Effector memory CD4-positive, alpha-beta T cell (primary cell): ENCODE results near the gene ABCA9.

Experiments used
- DNase-seq, 3 donors: peaks; one replicate each; pipeline ENCODE4 v3.0.0-alpha.2; 2020
- H3K27ac ChIP-seq: 2 replicates; pipeline ENCODE4 v1.7.0; 2013; ENCODE audit warnings: mild to moderate bottlenecking, low read length, moderate library complexity; ENCODE audit not compliant: insufficient read depth, poor library complexity, severe bottlenecking
- H3K27me3 ChIP-seq: replicated peaks from 2 replicates; pipeline ENCODE4 v1.7.0; 2013; ENCODE audit warnings: mild to moderate bottlenecking, low read length; ENCODE audit not compliant: insufficient read depth, control insufficient read depth, poor library complexity, severe bottlenecking
- H3K36me3 ChIP-seq: 2 replicates; pipeline ENCODE4 v1.7.0; 2013; ENCODE audit warnings: mild to moderate bottlenecking, low read length, moderate library complexity; ENCODE audit not compliant: control insufficient read depth, insufficient read depth
- H3K4me1 ChIP-seq: 2 replicates; pipeline ENCODE4 v1.7.0; 2013; ENCODE audit warnings: low read length, mild to moderate bottlenecking; ENCODE audit not compliant: control insufficient read depth, insufficient read depth, poor library complexity, severe bottlenecking
- H3K4me3 ChIP-seq: 2 replicates; pipeline ENCODE4 v1.7.0; 2013; ENCODE audit warnings: low read length, low read depth, mild to moderate bottlenecking; ENCODE audit not compliant: insufficient read depth, poor library complexity, severe bottlenecking
- H3K9me3 ChIP-seq: 2 replicates; pipeline ENCODE4 v1.7.0; 2013; ENCODE audit warnings: mild to moderate bottlenecking, low read length, moderate library complexity; ENCODE audit not compliant: control insufficient read depth

ABCA9 gene

GRCh38 chr17:68943123-68943811 is 117.5 kb downstream of the ABCA9 start:
- H3K9me3 ChIP-seq: no peaks in the 10 kb centered on the region
- no peaks in the 10 kb centered on the region for H3K27me3 ChIP-seq
- no peaks in the 10 kb centered on the region for H3K4me1 ChIP-seq
- no peaks in the 10 kb centered on the region for H3K36me3 ChIP-seq
- H3K4me3 ChIP-seq: no peak overlapping the region
- no peak for DNase-seq
- H3K27ac ChIP-seq: no peak overlapping the region

GRCh38 chr17:68942389-68942788 is 118.3 kb downstream of the ABCA9 start:
- H3K36me3 ChIP-seq: no peaks in the 10 kb centered on the region
- H3K27me3 ChIP-seq: no peaks in the 10 kb centered on the region
- H3K4me1 ChIP-seq: no peaks in the 10 kb centered on the region
- no peak overlapping the region for H3K27ac ChIP-seq
- no peak for DNase-seq
- H3K9me3 ChIP-seq: no peaks in the 10 kb centered on the region
- no peak overlapping the region for H3K4me3 ChIP-seq

GRCh38 chr17:68941761-68942160 is 119.0 kb downstream of the ABCA9 start:
- DNase-seq: no peak
- H3K36me3 ChIP-seq: no peaks in the 10 kb centered on the region
- H3K4me1 ChIP-seq: no peaks in the 10 kb centered on the region
- no peak overlapping the region for H3K4me3 ChIP-seq
- no peaks in the 10 kb centered on the region for H3K27me3 ChIP-seq
- H3K27ac ChIP-seq: no peak overlapping the region
- H3K9me3 ChIP-seq: no peaks in the 10 kb centered on the region

GRCh38 chr17:68939195-68939594 is 121.5 kb downstream of the ABCA9 start:
- Histone ChIP-seq H3K4me3 (no peak overlapping the region), H3K9me3 (no peaks in the 10 kb centered on the region), H3K27me3 (no peaks in the 10 kb centered on the region), H3K4me1 (no peaks in the 10 kb centered on the region), H3K27ac (no peak overlapping the region), H3K36me3 (no peaks in the 10 kb centered on the region)
- DNase-seq: no peak

GRCh38 chr17:68937890-68938514 is 122.7 kb downstream of the ABCA9 start:
- DNase-seq: no peak
- Histone ChIP-seq H3K4me3 (no peak overlapping the region), H3K27me3 (no peaks in the 10 kb centered on the region), H3K36me3 (no peaks in the 10 kb centered on the region), H3K27ac (no peak overlapping the region), H3K4me1 (no peaks in the 10 kb centered on the region), H3K9me3 (no peaks in the 10 kb centered on the region)

GRCh38 chr17:68927516-68927915 is 133.2 kb downstream of the ABCA9 start:
- Histone ChIP-seq H3K36me3 (no peaks in the 10 kb centered on the region), H3K27ac (no peak overlapping the region), H3K4me3 (no peak overlapping the region), H3K4me1 (no peaks in the 10 kb centered on the region), H3K27me3 (no peaks in the 10 kb centered on the region), H3K9me3 (no peaks in the 10 kb centered on the region)
- no peak for DNase-seq

GRCh38 chr17:68924793-68925720 is 135.7 kb downstream of the ABCA9 start:
- Histone ChIP-seq H3K4me3 (no peak overlapping the region), H3K4me1 (no peaks in the 10 kb centered on the region), H3K27me3 (no peaks in the 10 kb centered on the region), H3K27ac (no peak overlapping the region), H3K36me3 (no peaks in the 10 kb centered on the region), H3K9me3 (no peaks in the 10 kb centered on the region)
- no peak for DNase-seq
